GM18519 (cell line): ENCODE measurements around the gene PFKL.

Experiments
- ATAC-seq: cut with Tn5 transposase; IDR thresholded peaks from one replicate; pipeline ENCODE4 v1.9.1; 2021; ENCODE audit warnings: mild to moderate bottlenecking, moderate library complexity; ENCODE audit not compliant: unreplicated experiment, low FRiP score

Gene PFKL

GRCh38 chr21:44299458-44300261 is at the start of gene PFKL:
Gene PFKL (plus strand): TSS chr21:44300053. CDS start chr21:44300106, 53 bp downstream.
- ATAC-seq = no peak

- ATAC-seq = no peak
Measured at GRCh38 chr21:44253832-44254710, 45.8 kb upstream of the PFKL start.

DNA sequence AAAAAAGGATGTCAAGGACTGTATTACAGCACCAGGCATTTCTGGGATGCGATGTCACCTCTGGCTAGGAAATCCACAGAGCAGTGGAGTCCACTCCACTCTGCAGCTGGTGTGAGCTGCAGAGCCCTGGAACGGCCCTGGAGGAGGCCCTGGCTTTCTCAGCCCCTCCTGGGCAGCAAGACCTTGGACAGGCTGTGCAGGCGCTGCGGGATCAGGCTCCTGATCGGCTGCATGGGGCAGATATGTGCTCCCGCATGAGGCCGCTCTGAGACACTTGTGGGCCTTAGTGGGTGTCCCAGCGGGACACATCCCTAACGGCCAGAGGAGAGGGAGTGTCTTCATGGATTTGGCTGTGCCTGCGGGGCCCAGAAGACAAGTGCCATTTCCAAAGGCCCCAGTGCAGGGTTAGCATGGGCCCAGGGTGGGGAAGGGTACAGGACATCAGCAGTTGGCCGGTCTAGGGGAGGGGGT is 44.3 kb upstream of the PFKL start:
- ATAC-seq = no peak

DNA sequence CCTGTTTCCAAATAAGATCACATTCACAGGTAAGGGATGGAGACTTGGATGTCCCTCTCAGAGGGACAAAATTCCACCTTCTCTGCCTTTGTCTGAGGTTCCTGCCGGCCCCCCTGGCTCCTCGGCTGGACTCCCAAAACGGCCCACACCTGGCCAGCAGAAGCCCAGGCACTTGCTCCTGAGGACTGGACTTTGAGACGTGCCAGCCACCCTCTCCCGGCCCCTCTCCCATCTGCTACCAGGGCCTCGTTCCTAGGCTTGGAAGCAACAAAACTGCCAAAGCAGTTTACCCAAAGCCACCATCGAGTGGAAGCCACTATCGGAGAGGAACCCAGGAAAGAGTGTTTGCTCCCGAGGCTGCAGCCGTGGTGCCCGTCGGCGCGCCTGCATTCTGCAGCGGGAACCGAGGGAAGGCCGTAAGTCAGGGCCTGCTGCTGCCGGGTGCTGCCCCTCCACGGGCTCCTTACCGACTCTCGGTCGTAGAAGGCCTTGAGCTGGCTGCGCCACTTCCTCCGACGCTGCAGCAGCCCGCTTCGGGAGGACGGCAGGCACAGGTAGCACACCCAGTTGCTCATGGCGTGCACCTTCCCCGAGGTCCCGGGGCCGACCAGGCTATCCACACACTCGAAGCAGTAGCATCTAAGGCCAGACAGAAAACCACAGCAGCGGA is 41.7 kb upstream of the PFKL start:
- ATAC-seq = no peak

DNA sequence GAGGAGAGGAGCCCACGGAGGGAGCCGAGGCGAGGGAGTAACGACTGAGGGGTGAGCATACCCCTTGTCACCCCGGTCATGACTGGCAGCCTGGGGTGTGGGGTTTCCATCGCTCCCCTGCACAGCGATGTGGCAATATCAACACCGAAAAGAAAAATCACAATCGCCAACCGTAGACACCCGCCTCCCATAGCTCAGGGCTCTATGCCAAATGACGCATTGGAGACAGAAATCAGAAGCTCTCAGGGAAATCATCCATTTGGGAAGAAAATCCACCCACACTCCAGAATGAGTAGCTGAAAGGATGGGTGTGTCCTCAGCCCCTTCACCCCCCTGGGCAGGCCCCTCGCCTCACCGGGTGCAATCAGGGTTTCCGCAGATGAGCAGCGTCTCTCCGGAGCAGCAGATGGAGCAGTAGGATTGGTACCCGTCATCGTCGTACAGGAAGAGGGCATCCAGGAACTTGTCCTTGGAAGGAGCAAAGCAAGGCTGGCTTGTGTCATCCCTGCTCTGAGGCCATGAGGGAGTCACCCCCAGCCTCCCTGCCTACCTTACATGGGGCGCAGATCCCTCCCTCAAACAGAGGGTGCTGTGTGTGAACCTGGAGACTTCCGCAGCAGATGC is 40.7 kb upstream of the PFKL start:
- no peak for ATAC-seq

DNA sequence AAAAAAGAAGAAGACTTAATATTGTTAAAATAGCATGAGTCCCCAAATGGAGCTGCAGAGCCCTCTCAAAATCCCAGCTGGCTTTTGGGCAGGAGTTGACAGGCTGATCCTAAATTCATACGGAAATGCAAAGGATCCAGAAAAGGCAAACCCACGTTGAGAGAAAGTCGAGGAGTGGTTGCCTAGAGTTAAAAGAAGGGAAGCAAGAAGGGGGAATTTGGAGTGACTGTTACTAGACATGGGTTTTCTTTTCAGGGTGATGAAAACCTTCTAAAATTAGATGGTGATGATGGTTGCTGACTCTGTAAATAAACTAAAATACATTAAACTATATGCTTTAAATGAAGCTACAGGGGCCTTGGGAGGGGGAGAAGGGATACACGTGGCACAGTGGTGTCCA is 39.8 kb upstream of the PFKL start:
- no peak for ATAC-seq

GRCh38 chr21:44260791-44261631 is 38.8 kb upstream of the PFKL start:
- ATAC-seq = no peak

DNA sequence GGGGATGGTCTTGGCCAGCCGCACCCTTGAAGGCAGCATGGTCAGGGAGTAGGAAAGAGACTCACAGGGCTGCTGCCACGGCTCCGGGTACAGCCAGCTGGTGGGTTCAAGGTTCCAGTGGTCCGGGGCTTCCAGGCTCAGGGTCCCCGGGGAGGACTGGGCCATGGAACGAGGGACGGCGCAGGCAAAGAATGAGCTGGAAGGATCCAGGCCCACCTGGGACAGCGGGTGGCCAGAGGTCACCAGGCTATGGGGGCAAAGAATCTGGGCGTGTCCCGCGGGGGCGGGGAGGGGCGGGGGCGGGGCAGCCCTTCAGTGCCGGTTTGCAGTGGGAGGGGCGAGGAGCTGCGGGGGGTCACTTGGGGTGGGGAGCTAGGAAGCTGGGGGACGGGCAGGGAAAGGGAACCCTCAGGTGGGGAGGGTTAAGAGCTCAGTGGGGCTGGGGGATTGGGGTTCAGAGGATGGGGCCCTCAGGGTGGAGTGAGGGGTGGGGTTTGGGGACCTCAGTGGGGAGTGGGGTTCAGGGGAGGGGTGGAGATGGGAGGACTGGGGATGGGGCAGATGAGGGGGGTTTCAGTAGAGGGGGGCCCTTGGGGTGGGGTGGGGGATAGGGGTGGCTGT is 38.1 kb upstream of the PFKL start, which contains the start of gene DNMT3L:
Gene DNMT3L (minus strand): TSS at position 223 of the 621 bp plus-strand sequence. CDS start 638 bp downstream, outside the sequence.
- no peak for ATAC-seq

DNA sequence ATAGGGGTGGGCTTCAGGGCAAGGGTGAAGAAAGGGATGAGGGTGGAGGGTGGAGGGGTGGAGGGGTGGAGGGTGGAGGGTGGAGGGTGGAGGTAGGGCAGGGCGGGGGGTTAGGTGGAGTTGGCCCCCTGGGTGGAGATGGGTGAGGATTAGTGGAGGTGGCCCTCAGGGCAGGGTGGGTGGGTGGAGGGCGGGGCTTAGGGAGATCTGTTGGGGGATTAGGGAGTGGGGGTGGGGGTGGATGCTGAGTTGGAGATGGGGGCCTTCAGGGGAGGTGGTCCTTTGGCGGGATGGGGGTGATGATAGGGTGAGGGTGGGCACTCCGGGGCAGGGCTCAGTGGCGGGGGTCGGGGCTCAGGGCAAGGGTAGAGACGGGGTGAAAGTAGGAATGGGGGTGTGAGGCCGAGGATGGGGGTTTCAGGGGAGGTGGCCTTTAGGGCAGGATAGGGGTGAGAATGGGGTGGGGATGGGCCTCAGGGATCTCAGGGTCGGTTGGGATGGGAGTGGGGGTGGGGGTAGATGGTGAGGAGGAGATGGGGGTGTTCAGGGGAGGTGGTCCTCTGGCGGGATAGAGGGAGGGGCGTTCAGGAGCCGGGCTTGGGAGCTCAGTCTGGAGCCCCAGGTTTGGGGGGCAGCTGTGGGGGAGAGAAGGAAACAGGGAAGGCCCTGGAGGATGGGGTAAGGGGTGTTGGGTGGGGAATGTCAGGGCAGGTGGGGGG is 37.4 kb upstream of the PFKL start:
- ATAC-seq = no peak

DNA sequence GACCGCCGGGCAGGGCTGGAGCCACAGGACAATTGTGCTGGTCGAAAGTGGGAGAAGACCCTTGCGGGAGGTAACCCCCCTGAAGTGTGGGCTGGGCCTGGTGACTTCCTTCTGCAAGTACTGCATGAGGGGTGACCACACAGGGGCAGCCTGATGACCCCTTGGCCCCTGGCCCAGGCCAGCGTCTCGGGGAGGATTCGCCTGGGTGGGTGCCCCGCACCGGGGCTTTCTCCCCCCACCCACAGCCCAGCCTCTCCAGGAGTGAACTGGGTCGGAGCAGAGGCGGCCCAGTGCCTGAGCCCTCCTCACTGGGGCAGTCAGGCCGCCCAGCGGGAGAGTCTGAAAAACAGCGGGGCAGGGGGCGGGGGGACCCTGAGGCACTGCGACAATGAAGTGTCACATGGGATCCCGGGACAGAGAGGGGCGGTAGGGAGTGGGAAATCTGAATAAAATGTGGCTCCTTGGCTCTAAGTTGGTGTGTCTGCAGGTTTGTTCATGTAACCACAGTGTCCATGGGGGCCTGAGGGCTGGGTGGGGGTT is 36.6 kb upstream of the PFKL start:
- ATAC-seq = no peak

DNA sequence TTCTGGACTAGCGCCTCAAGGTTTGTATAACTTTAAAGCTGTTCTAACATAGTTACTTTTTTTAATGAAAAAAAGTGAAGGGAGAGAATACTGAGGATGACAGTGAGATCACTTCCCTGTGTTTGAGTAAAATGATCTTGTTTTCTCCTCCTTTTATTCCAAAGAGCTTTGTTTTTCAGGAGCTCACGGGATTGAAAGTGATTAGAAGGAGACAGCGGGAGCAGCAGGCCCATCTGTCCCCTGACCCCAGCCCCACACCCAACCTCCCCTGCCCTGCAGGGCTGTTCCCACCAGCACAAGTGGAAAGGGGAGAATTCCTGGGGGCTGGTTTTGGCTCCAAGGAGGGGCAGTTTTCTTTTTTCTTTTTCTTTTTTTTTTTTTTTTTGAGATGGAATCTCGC is 36.1 kb upstream of the PFKL start:
- ATAC-seq = no peak

DNA sequence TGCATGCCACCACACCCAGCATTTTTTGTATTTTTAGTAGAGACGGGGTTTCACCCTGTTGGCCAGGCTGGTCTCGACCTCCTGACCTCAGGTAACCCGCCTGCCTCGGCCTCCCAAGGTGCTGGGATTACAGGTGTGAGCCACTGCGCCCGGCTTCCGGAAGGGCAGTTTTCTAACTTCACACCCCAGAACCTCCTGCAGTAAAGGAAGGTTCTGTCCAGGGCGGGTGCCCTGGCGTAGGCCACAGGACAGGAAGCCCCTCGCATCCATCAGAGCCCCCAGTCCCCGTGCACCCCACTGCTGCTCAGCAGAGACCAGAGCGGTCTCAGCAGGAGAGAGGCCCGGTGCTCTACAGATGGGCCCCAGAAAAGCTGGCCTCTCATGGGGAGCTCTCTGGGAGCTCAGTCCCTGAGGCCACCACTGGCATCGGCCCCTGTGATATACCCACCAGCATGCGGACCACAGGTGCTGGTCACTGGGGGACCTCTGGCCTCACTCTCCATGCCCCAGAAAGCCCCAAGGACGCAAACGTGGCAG is 34.1 kb upstream of the PFKL start:
- no peak for ATAC-seq

DNA sequence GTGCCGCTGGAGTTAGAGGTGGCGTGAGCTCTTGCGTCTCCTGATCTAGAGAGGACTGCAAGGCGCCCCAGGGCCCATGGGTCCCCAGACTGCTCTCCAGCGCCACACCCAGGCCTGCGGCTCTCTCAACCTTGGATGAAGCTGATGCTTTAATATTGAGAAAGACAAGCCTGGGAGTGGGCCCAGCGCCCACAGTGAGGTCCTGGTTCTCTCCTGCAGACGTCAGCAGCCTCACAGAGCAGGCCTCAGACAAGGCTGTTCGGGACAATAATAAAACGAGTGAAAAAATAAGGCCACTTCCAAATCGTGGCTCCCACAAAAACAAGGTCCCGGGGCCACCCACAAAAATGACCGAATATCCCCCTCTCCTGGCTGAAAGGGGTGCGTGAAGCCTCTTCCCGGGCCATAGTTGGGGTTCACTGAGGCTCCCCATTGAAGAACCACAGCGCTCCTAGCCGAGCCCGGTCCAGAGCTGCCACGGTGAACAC is 32.2 kb upstream of the PFKL start:
- ATAC-seq = no peak

DNA sequence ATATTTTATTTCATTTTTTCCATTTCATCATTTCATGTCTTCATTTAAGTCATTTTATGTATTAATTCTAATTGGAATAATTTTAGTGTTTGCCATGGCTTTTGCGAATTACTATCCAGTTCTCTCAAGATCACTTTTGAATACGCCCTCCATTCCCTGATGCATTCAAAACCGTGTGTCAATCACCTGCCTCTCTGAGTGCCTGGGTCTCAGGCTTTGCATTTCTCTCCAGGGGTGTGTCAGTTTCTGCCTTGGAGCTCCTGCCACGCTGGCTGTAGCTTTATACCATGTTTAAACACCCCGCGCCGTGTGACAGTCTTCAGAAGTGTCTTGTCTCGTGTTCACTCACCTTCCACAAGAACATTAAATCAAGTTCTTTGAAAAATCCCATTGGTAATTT is 30.8 kb upstream of the PFKL start:
- no peak for ATAC-seq

- ATAC-seq = no peak
Measured at GRCh38 chr21:44271558-44272283, 28.1 kb upstream of the PFKL start.

DNA sequence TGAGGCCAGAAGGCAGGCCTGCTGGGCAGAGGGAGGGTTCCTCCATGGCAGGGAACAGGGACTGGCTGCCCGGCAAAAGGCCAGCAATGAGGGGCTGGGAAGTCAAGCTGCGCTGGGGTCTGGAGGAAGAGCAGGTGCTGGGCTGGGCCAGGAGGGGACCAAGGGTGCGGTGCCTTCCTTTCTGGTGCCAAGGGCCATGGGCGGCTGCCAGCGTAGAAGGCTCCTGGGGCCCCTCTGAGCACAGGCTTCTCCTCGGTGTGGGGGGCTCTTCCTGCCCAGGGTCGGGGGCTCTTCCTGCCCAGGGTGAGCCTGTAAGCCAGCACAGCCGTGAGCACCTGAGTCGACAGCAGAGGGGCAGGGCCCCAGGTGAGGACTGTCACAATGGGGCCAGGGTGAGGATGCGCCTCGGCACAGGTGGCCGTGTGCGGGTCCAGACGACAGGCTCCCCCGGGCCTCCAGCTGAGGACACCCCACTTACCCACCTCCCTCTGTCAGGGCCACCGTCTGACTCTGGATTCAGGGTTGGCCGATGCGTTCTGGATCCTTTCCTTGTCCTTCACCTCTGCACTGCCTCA is 27.5 kb upstream of the PFKL start:
- no peak for ATAC-seq

- no peak for ATAC-seq
Measured at GRCh38 chr21:44273046-44273445, 26.8 kb upstream of the PFKL start.
